Nephron progenitor cell (in vitro differentiated cells): ENCODE data around the gene BARX1.
A peak's percentile ranks its signal among the peaks of the same experiment; 100 is the strongest.

Source experiments
- DNase-seq: peaks from one replicate; pipeline ENCODE4 v3.0.0; 2021
- H3K27ac Mint-ChIP-seq: 2 replicates; pipeline ENCODE4 v1.8.0; 2021; ENCODE audit warnings: mild to moderate bottlenecking, moderate library complexity, mixed read lengths
- H3K27me3 Mint-ChIP-seq: 2 replicates; pipeline ENCODE4 v1.8.0; 2021; ENCODE audit warnings: mild to moderate bottlenecking, low read depth, mixed read lengths; ENCODE audit not compliant: poor library complexity
- H3K36me3 Mint-ChIP-seq: 2 replicates; pipeline ENCODE4 v1.8.0; 2021; ENCODE audit warnings: low read depth, mixed read lengths
- H3K4me1 Mint-ChIP-seq: 2 replicates; pipeline ENCODE4 v1.8.0; 2021; ENCODE audit warnings: mixed read lengths
- H3K4me3 Mint-ChIP-seq: 2 replicates; pipeline ENCODE4 v1.8.0; 2021; ENCODE audit warnings: mild to moderate bottlenecking, moderate library complexity, mixed read lengths
- H3K9me3 Mint-ChIP-seq: 2 replicates; pipeline ENCODE4 v1.8.0; 2021; ENCODE audit warnings: mild to moderate bottlenecking, moderate library complexity, mixed read lengths
- CTCF ChIP-seq: fragments of 200-600 bp; sonication (generic); IDR thresholded peaks from 2 replicates; pipeline ENCODE4 v1.5.0; 2021; ENCODE audit warnings: antibody characterized with exemption

BARX1 gene

GRCh38 chr9:93937193-93937592, 18.0 kb downstream of the BARX1 start:
- Mint-ChIP-seq H3K27ac (no peak overlapping the region), H3K36me3 (no peaks in the 10 kb centered on the region), H3K9me3 (peaks cover 8% of the 10 kb centered on the region), H3K4me3 (no peak overlapping the region), H3K4me1 (no peaks in the 10 kb centered on the region), H3K27me3 (peaks cover 86% of the 10 kb centered on the region)
- DNase-seq, result no peak
- TF ChIP-seq CTCF, result no peak

GRCh38 chr9:93931905-93932304, 23.2 kb downstream of the BARX1 start:
- DNase-seq, result no peak

GRCh38 chr9:93930070-93930469, 25.1 kb downstream of the BARX1 start:
- no peak overlapping the region for H3K27ac Mint-ChIP-seq
- DNase-seq, result no peak
- no peak for TF ChIP-seq CTCF
- no peaks in the 10 kb centered on the region for H3K36me3 Mint-ChIP-seq
- H3K4me3 Mint-ChIP-seq, result no peak overlapping the region
- H3K27me3 Mint-ChIP-seq, result peaks cover 69% of the 10 kb centered on the region
- H3K4me1 Mint-ChIP-seq, result peaks cover 1% of the 10 kb centered on the region
- H3K9me3 Mint-ChIP-seq, result no peaks in the 10 kb centered on the region

More at GRCh38 chr9:93931905-93932304, 23.2 kb downstream of the BARX1 start:
- H3K4me3 Mint-ChIP-seq, result no peak overlapping the region
- H3K36me3 Mint-ChIP-seq, result no peaks in the 10 kb centered on the region
- H3K4me1 Mint-ChIP-seq, result no peaks in the 10 kb centered on the region
- TF ChIP-seq CTCF, result no peak
- H3K27ac Mint-ChIP-seq, result no peak overlapping the region
- peaks cover 76% of the 10 kb centered on the region for H3K27me3 Mint-ChIP-seq
- no peaks in the 10 kb centered on the region for H3K9me3 Mint-ChIP-seq

GRCh38 chr9:93929231-93929630, 25.9 kb downstream of the BARX1 start:
- Mint-ChIP-seq H3K9me3 (no peaks in the 10 kb centered on the region), H3K27me3 (peaks cover 62% of the 10 kb centered on the region), H3K4me3 (no peak overlapping the region), H3K27ac (no peak overlapping the region), H3K4me1 (peaks cover 4% of the 10 kb centered on the region), H3K36me3 (no peaks in the 10 kb centered on the region)
- TF ChIP-seq CTCF, result no peak
- no peak for DNase-seq

- H3K4me3 Mint-ChIP-seq, result no peak overlapping the region
- no peak overlapping the region for H3K27ac Mint-ChIP-seq
- H3K36me3 Mint-ChIP-seq, result no peaks in the 10 kb centered on the region
- TF ChIP-seq CTCF, result no peak
- H3K27me3 Mint-ChIP-seq, result peaks cover 27% of the 10 kb centered on the region
- H3K9me3 Mint-ChIP-seq, result no peaks in the 10 kb centered on the region
- H3K4me1 Mint-ChIP-seq, result peaks cover 53% of the 10 kb centered on the region
- DNase-seq, result no peak
Observed at GRCh38 chr9:93922535-93922934, 32.6 kb downstream of the BARX1 start.

- Mint-ChIP-seq H3K4me3 (peak overlapping the region; percentile 46), H3K27ac (peak overlapping the region; percentile 87), H3K9me3 (no peaks in the 10 kb centered on the region), H3K36me3 (no peaks in the 10 kb centered on the region), H3K27me3 (peaks cover 29% of the 10 kb centered on the region), H3K4me1 (peaks cover 65% of the 10 kb centered on the region)
- TF ChIP-seq CTCF, result no peak
- peak; percentile 37 for DNase-seq
Observed at GRCh38 chr9:93920131-93920800, 34.9 kb downstream of the BARX1 start.
